ENCODE data around the gene MAGI3.

Gene MAGI3

GRCh38 chr1:113732802-113733201 lies 342.5 kb downstream of the MAGI3 start:
- TF ChIP-seq TEAD4 (IDR thresholded peaks at IDR 0.05) (no peak), CREB1 (IDR thresholded peaks at IDR 0.05; ENCODE audit: low read depth) (no peak), EGR1 (IDR thresholded peaks at IDR 0.05) (no peak), FOXM1 (IDR thresholded peaks at IDR 0.05; ENCODE audit: borderline replicate concordance, low read depth) (no peak), MAX (IDR thresholded peaks at IDR 0.05) (no peak), ZBTB7A (IDR thresholded peaks at IDR 0.05; ENCODE audit: low read depth) (no peak), NFIC (IDR thresholded peaks at IDR 0.05) (no peak), YY1 (IDR thresholded peaks at IDR 0.05; ENCODE audit: low read depth) (no peak), EP300 (IDR thresholded peaks at IDR 0.05; ENCODE audit: borderline replicate concordance) (no peak), TAF1 (IDR thresholded peaks at IDR 0.05; ENCODE audit: low read depth) (no peak), REST (IDR thresholded peaks at IDR 0.05; ENCODE audit: low read depth) (no peak)

- TF ChIP-seq TAF1 (IDR thresholded peaks at IDR 0.05; ENCODE audit: low read depth): no peak
- TF ChIP-seq MAX (IDR thresholded peaks at IDR 0.05): no peak
- TF ChIP-seq CEBPB (IDR thresholded peaks at IDR 0.05): no peak
- no peak for TF ChIP-seq REST (IDR thresholded peaks at IDR 0.05; ENCODE audit: low read depth)
- TF ChIP-seq USF1 (IDR thresholded peaks at IDR 0.05): no peak
- TF ChIP-seq CREB1 (IDR thresholded peaks at IDR 0.05; ENCODE audit: low read depth): no peak
- TF ChIP-seq RAD21 (IDR thresholded peaks at IDR 0.05; ENCODE audit: low read depth): no peak
- no peak for TF ChIP-seq EP300 (IDR thresholded peaks at IDR 0.05; ENCODE audit: borderline replicate concordance)
- no peak for TF ChIP-seq FOXM1 (IDR thresholded peaks at IDR 0.05; ENCODE audit: borderline replicate concordance, low read depth)
- TF ChIP-seq EGR1 (IDR thresholded peaks at IDR 0.05): no peak
These were observed 344.2 kb downstream of the MAGI3 start for GRCh38 chr1:113734357-113735055.

Data from Ishikawa (cell line).